Neural progenitor cell (in vitro differentiated cells): ENCODE measurements around the gene PLAAT4. TPM values are rescaled to one million over a fixed set of nuclear protein-coding genes. Genes with fewer than 3 reads are reported as not detected.

Experiments
- DNase-seq: peaks from one replicate; pipeline ENCODE4 v3.0.0-alpha.2; 2016; ENCODE audit warnings: low spot score
- H2AFZ ChIP-seq: fragments of 200-600 bp; sonication (generic); replicated peaks from 2 replicates; pipeline ENCODE4 v1.6.1; 2016; ENCODE audit warnings: antibody characterized with exemption
- H3F3A ChIP-seq: fragments of 200-600 bp; sonication (generic); 2 replicates; pipeline ENCODE4 v1.6.1; 2016; ENCODE audit warnings: antibody characterized with exemption, low read depth
- H3K27ac ChIP-seq: fragments of 200-600 bp; sonication (generic); 2 replicates; pipeline ENCODE4 v1.5.1; 2016; ENCODE audit warnings: mild to moderate bottlenecking
- H3K27me3 ChIP-seq: fragments of 200-600 bp; sonication (generic); 2 replicates; pipeline ENCODE4 v1.6.1; 2016; ENCODE audit warnings: mild to moderate bottlenecking, moderate library complexity
- H3K36me3 ChIP-seq: fragments of 200-600 bp; sonication (generic); 2 replicates; pipeline ENCODE4 v1.5.1; 2016
- H3K4me1 ChIP-seq: fragments of 200-600 bp; sonication (generic); 2 replicates; pipeline ENCODE4 v1.6.1; 2016; ENCODE audit warnings: mixed run types
- H3K4me2 ChIP-seq: fragments of 200-600 bp; sonication (generic); 2 replicates; pipeline ENCODE4 v1.6.1; 2016
- H3K4me3 ChIP-seq: fragments of 200-600 bp; sonication (generic); 2 replicates; pipeline ENCODE4 v1.5.1; 2016
- H3K79me2 ChIP-seq: fragments of 200-600 bp; sonication (generic); 2 replicates; pipeline ENCODE4 v1.6.1; 2016; ENCODE audit warnings: low read depth
- H3K9ac ChIP-seq: fragments of 200-600 bp; sonication (generic); 2 replicates; pipeline ENCODE4 v1.6.1; 2016
- H3K9me3 ChIP-seq: fragments of 200-600 bp; sonication (generic); 2 replicates; pipeline ENCODE4 v1.5.1; 2016; ENCODE audit warnings: low read depth
- H4K20me1 ChIP-seq: fragments of 200-600 bp; sonication (generic); 2 replicates; pipeline ENCODE4 v1.6.1; 2016; ENCODE audit warnings: low read depth
- H3K27ac Mint-ChIP-seq: 3 replicates; pipeline ENCODE4 v1.8.0; 2021; ENCODE audit warnings: mixed read lengths
- H3K27me3 Mint-ChIP-seq: 2 replicates; pipeline ENCODE4 v1.8.0; 2022; ENCODE audit warnings: low read depth, mild to moderate bottlenecking, inconsistent platforms, moderate library complexity, mixed read lengths; ENCODE audit not compliant: insufficient read depth
- H3K36me3 Mint-ChIP-seq: 3 replicates; pipeline ENCODE4 v1.8.0; 2021; ENCODE audit warnings: mixed read lengths
- H3K4me1 Mint-ChIP-seq: 3 replicates; pipeline ENCODE4 v1.8.0; 2021; ENCODE audit warnings: mixed read lengths
- H3K4me3 Mint-ChIP-seq: 3 replicates; pipeline ENCODE4 v1.8.0; 2021; ENCODE audit warnings: mild to moderate bottlenecking, moderate library complexity, mixed read lengths
- H3K9me3 Mint-ChIP-seq: 3 replicates; pipeline ENCODE4 v1.8.0; 2020; ENCODE audit warnings: mixed read lengths
- CTCF ChIP-seq: fragments of 200-600 bp; sonication (generic); IDR thresholded peaks from 2 replicates; pipeline ENCODE4 v1.5.1; 2017; ENCODE audit warnings: antibody characterized with exemption, mild to moderate bottlenecking
- EZH2 ChIP-seq: fragments of 200-600 bp; sonication (generic); IDR thresholded peaks from 2 replicates; pipeline ENCODE4 v1.6.1; 2017; ENCODE audit warnings: antibody characterized with exemption, mild to moderate bottlenecking, moderate library complexity
- EZH2phosphoT487 ChIP-seq: fragments of 200-600 bp; sonication (generic); IDR thresholded peaks from 2 replicates; pipeline ENCODE4 v1.6.1; 2017; ENCODE audit warnings: antibody characterized with exemption
- total RNA-seq: library from RNA; depleted of rRNA; stranded (reverse); fragments of >200 nt; gene quantifications from 2 replicates; pipeline ENCODE4 v1.2.3, GENCODE V29; 2015; ENCODE audit warnings: low replicate concordance

PLAAT4 gene
- total RNA-seq, 1 donor from 2014 or later, result not detected

- Mint-ChIP-seq H3K36me3 (no peaks in the 10 kb centered on the region), H3K4me1 (peaks cover 2% of the 10 kb centered on the region), H3K27ac (no peak overlapping the region), H3K9me3 (peaks cover 21% of the 10 kb centered on the region), H3K27me3 (peaks cover 12% of the 10 kb centered on the region), H3K4me3 (no peak overlapping the region)
- no peak for DNase-seq
- H3K4me1 ChIP-seq, result peaks cover 24% of the 10 kb centered on the region
- no peak overlapping the region for H2AFZ ChIP-seq
- H3K27ac ChIP-seq, result no peak overlapping the region
- no peaks in the 10 kb centered on the region for H3K36me3 ChIP-seq
- peaks cover 9% of the 10 kb centered on the region for H3F3A ChIP-seq
- H3K79me2 ChIP-seq, result no peaks in the 10 kb centered on the region
- H3K4me3 ChIP-seq, result no peak overlapping the region
- TF ChIP-seq CTCF (no peak), EZH2phosphoT487 (no peak), EZH2 (no peak)
- H4K20me1 ChIP-seq, result no peaks in the 10 kb centered on the region
- H3K4me2 ChIP-seq, result no peak overlapping the region
- H3K9ac ChIP-seq, result no peak overlapping the region
- H3K27me3 ChIP-seq, result peaks cover 10% of the 10 kb centered on the region
- no peaks in the 10 kb centered on the region for H3K9me3 ChIP-seq
Measured at GRCh38 chr11:63499874-63500273, 36.7 kb upstream of the PLAAT4 start.

DNA sequence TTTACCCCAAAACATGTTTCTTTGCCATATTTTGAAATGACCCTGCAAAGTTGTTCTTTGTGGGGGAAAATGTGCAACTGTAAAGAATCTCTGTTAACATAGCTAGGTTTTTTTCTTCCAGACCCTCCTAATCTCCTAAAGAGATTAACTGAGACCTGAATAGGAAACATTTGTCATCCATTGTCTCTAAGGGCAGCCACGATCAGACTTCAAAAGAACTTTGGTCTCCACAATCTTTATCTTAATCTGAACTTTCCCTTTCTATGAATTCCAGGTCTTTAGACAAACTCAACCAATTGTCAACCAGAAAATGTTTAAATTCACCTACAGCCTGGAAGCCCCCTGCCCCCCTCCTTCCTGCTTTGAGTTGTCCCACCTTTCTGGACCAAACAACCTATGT lies 35.4 kb upstream of the PLAAT4 start:
- Histone ChIP-seq H4K20me1 (no peaks in the 10 kb centered on the region), H3K79me2 (no peaks in the 10 kb centered on the region), H3K4me1 (peaks cover 21% of the 10 kb centered on the region), H3K36me3 (no peaks in the 10 kb centered on the region), H3K9ac (no peak overlapping the region), H2AFZ (no peak overlapping the region), H3F3A (peaks cover 9% of the 10 kb centered on the region), H3K9me3 (no peaks in the 10 kb centered on the region), H3K27me3 (peaks cover 10% of the 10 kb centered on the region), H3K4me3 (no peak overlapping the region), H3K27ac (no peak overlapping the region), H3K4me2 (peak overlapping the region; percentile 49)
- H3K27ac Mint-ChIP-seq, result no peak overlapping the region
- H3K36me3 Mint-ChIP-seq, result no peaks in the 10 kb centered on the region
- H3K27me3 Mint-ChIP-seq, result peaks cover 12% of the 10 kb centered on the region
- H3K9me3 Mint-ChIP-seq, result peaks cover 21% of the 10 kb centered on the region
- peaks cover 2% of the 10 kb centered on the region for H3K4me1 Mint-ChIP-seq
- TF ChIP-seq CTCF (no peak), EZH2phosphoT487 (peak; percentile 61), EZH2 (no peak)
- no peak overlapping the region for H3K4me3 Mint-ChIP-seq
- DNase-seq, result peak; percentile 58

- Mint-ChIP-seq H3K27ac (peak overlapping the region; percentile 22), H3K4me1 (peaks cover 2% of the 10 kb centered on the region), H3K36me3 (no peaks in the 10 kb centered on the region), H3K4me3 (no peak overlapping the region), H3K9me3 (peaks cover 21% of the 10 kb centered on the region), H3K27me3 (peaks cover 12% of the 10 kb centered on the region)
- H2AFZ ChIP-seq, result no peak overlapping the region
- no peak overlapping the region for H3K4me2 ChIP-seq
- H3K4me3 ChIP-seq, result no peak overlapping the region
- no peaks in the 10 kb centered on the region for H4K20me1 ChIP-seq
- no peaks in the 10 kb centered on the region for H3K9me3 ChIP-seq
- no peaks in the 10 kb centered on the region for H3K36me3 ChIP-seq
- TF ChIP-seq EZH2phosphoT487 (no peak), CTCF (no peak), EZH2 (no peak)
- H3K27ac ChIP-seq, result no peak overlapping the region
- peaks cover 21% of the 10 kb centered on the region for H3K4me1 ChIP-seq
- no peak for DNase-seq
- no peak overlapping the region for H3K9ac ChIP-seq
- H3F3A ChIP-seq, result peaks cover 9% of the 10 kb centered on the region
- H3K27me3 ChIP-seq, result peaks cover 10% of the 10 kb centered on the region
- H3K79me2 ChIP-seq, result no peaks in the 10 kb centered on the region
Measured at GRCh38 chr11:63502252-63502820, 34.3 kb upstream of the PLAAT4 start.
